ENCODE data around the gene EFNA1.

- peak; percentile 88 for TF ChIP-seq CTCF (IDR thresholded peaks at IDR 0.05; ENCODE audit: low read length)
- TF ChIP-seq EZH2 (IDR thresholded peaks at IDR 0.05; ENCODE audit: borderline replicate concordance, low read length) = no peak
Observed at GRCh38 chr1:155172732-155173477, 45.2 kb downstream of the EFNA1 start, which contains the start of gene KRTCAP2.
